DMS153 treated with DMSO at 0.1 percent for 48 hours (cell line): Measurements from ENCODE around the gene ISYNA1.

Experiments
- DNase-seq: peaks from one replicate; lab custom pipeline; 2025; ENCODE audit not compliant: unreplicated experiment; lab: John Stamatoyannopoulos, UW

The ISYNA1 gene

GRCh38 chr19:18445262-18445948 is 7.5 kb upstream of the ISYNA1 start:
- no peak for DNase-seq

GRCh38 chr19:18444513-18444912 is 6.6 kb upstream of the ISYNA1 start:
- DNase-seq = no peak

GRCh38 chr19:18443831-18444230 is 5.9 kb upstream of the ISYNA1 start:
- DNase-seq = no peak

GRCh38 chr19:18443406-18443805 is 5.5 kb upstream of the ISYNA1 start:
- no peak for DNase-seq

- DNase-seq = no peak
These were observed 5.0 kb upstream of the ISYNA1 start for GRCh38 chr19:18442941-18443340.

DNA sequence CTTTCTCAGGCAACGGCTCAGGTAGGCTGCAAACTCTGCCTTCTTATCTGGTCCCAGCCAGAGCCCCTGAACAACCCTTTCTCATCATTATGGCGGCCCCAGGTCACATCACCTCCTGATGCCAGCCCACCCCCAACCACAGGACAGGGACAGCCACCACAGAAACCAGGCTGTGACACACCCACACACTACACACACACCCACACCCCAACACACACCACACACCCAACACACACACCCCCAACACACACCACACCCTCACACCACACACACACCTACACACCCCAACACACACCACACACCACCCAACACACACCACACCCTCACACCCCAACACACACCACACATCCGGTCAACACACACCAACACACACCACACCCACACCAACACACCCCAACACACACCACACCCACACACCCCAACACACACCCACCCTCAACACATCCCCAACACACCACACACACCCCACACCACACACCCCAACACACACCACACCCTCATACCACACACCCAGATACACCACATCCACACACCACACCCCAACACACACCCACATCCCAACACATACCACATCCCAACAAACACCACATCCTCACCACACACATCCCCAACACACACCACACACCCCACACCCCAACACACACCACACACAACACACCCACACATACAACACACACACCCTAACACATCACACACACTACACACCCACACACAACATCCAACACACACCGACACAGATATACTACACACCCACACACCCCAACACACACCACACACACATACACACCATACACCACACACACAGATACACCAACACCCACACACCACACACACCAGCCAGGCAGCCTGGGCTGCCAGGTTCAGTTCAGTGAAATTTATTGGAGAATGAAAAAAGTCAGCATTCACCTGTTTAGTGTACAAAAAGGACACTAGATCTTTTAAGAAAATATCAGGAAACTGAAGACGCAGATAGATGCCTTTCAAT is 4.2 kb upstream of the ISYNA1 start:
- no peak for DNase-seq

GRCh38 chr19:18440936-18441803 is 3.2 kb upstream of the ISYNA1 start:
- DNase-seq = no peak

- no peak for DNase-seq
These were observed 2.5 kb upstream of the ISYNA1 start for GRCh38 chr19:18440415-18440877.

DNA sequence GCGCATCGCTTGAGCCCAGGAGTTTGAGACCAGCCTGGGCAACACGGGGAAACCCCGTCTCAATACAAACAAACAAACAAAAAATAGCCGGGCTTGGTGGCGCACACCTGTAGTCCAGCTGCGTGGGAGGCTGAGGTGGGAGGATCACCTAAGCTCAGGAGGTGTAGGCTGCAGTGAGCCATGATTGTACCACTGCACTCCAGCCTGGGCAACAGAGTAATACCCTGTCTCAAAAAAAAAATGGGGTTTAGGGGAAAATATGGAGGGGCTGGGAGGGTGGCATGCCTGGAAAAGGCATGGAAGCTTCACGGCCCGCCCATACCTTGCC is 1.9 kb upstream of the ISYNA1 start:
- DNase-seq = no peak

- DNase-seq = no peak
These were observed 1.3 kb upstream of the ISYNA1 start for GRCh38 chr19:18439025-18439909.

- no peak for DNase-seq
These were observed 545 bp upstream of the ISYNA1 start for GRCh38 chr19:18438331-18439024.

- peak; percentile 68 for DNase-seq
These were observed 1.1 kb downstream of the ISYNA1 start for GRCh38 chr19:18436671-18437490.

DNA sequence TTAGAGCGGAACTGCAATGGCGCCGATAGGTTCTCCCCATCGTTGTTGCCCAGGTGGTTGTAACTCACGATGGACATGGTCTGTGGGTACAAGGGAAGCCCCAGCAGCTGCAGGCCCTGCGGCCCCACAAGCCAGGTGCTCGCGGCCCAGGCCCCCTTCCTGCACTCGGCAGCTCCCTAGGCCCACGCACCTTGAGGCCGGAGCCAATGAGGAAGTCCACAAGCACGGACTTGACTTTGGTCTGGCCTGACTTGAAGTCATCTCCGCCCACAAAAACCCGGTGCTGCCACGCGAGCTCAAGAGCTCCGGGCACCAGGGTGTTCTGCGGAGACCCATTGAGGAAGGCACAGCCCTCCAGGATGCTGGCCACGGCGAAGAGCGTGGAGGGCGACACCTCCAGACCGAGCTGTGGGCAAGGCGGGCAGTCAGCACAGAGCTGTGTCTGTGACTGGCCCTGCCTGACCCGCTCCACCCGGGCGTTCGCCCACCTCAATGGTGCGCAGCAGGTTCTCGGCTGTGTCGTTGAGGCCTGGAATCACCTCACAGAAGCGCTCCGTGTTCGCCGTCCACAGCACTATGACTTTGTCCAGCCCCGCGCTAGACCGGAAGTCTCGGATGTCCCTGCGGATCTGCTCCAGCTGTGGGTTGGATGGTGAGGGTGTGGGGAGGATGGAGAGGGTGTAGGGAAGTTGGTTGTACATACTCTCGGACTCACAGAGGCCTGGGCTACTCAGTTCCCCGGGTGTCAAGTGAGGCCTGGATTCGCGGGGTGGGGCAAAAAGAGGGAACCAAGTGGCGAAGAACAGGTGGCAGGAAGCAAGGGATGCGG is 1.9 kb downstream of the ISYNA1 start:
- DNase-seq = no peak

DNA sequence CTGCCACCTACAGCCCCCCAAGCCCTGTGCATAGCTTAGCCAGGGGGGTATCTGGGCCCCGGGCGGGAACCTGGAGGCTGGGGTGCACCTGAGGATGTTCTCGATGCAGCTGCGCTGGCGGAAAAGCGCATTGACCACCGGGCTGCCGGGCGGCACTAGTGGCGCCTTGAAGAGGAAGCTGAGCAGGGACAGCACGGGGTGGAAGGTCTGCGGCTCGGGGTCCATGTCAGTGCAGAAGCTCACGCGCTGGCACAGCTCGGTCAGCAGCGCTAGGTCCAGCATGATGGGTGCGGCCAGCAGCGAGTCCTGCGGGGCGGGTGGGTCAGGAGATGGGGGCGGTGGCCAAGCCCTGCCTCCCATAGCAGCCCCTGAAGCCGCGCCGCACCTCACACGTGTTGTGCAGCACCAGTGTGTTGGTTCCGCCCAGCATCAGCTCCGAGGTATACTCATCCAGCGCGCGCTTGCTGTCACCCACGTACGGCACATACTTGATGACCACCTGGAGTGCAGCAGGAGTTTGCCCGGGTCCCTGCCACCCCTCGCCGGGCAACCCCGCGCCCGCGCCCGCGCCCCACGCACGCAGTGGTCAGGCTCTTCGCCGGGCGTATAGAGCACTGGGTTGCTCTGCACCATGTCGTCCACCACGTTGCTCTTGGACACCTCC is 2.6 kb downstream of the ISYNA1 start:
- DNase-seq = no peak

- DNase-seq = no peak
These were observed 3.3 kb downstream of the ISYNA1 start for GRCh38 chr19:18434411-18435175.

DNA sequence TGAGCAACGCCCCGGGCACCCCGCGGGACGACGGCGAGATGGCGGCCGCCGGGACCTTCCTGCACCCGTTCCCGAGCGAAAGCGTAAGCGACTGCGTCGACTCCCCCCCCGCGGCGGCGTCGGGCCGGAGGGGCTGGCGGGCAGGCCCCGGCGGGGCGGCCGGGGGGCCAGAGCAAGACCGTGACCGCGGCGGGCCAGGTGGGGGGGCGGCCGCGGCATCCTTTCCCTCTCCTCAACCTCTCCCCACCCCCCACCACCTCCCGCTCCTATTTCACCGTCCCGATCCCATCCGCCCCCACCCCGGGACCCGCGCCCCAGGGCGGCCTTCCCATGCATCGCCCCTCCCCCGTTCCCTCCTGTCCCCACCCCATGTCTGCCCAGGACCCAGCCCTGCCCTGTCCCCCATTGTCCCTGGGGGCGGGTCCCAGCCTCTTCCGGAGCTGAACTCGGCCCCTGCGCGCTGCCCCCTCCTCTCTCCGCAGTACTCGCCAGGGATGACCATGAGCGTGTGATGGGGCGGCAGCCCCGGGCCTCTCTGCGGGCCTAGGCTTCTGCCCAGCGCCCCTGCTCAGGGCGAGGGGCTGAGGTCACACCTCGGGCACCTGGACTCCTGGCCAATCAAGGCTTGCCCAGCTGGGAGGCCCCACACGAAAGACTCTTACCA is 4.1 kb downstream of the ISYNA1 start:
- no peak for DNase-seq
